Body of pancreas (tissue), 4 donors: ENCODE results near the gene PEX11A.

ENCODE experiments used
- POLR2A ChIP-seq, 3 donors: fragments of 450-650 bp; IDR thresholded peaks; one replicate each; pipeline ENCODE4 v1.6.1; 2016; ENCODE audit warnings: antibody characterized with exemption in 3 of 3, mild to moderate bottlenecking in 2 of 3
- TF ChIP-seq, protein P1 (sequence below), 7 experiments: fragments of 450-650 bp in 4 of 7; fragments of 200-600 bp in 3 of 7; sonication (generic) in 3 of 7; IDR thresholded peaks; one replicate each; pipeline ENCODE4 v1.5.1; 2016 to 2019; ENCODE audit warnings: antibody characterized with exemption in 7 of 7

DNA sequence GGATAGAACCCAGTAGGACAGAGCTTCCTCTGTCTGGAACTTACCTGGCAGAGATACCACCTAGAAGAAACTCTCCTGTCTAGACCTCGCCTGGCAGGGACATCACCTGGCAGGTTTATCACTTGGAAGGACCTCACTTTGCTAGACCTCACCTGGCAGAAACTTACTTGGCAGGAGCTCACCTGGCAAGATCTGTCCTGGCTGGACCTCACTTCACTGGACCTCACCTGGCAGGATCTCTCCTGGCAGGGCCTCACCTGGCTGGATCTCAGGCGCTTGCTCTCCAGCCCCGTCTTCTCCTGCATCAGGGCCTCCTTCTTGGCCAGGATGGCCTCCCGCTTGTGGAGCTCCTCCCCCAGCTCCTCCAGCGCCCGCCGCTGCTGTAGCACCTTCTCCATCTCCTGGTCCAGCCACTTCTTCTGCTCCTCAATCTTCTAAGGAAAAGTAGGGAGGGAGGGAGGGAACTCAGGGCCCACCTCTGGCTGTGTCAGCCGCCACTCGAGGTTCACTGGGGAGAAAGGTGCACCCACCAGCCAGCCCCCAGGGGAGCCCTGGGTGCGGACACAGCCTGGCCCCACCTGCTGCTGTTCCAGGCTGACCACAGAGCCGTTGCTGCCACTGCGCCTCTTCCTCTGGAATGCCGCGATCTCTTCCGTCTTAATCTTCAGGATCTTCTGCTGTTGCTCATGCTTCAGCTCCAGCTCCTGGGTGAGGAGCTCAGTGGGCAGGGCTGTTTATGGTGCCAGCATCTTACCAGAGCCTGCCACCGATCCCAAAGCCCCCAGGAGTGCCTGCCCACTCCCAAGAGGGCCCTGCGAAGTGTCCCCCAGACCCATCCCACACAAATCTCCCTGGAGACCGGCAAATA lies 57.8 kb downstream of the PEX11A start:
- TF ChIP-seq POLR2A (IDR thresholded peaks at IDR 0.05), result no peak
- TF ChIP-seq, protein P1, sequence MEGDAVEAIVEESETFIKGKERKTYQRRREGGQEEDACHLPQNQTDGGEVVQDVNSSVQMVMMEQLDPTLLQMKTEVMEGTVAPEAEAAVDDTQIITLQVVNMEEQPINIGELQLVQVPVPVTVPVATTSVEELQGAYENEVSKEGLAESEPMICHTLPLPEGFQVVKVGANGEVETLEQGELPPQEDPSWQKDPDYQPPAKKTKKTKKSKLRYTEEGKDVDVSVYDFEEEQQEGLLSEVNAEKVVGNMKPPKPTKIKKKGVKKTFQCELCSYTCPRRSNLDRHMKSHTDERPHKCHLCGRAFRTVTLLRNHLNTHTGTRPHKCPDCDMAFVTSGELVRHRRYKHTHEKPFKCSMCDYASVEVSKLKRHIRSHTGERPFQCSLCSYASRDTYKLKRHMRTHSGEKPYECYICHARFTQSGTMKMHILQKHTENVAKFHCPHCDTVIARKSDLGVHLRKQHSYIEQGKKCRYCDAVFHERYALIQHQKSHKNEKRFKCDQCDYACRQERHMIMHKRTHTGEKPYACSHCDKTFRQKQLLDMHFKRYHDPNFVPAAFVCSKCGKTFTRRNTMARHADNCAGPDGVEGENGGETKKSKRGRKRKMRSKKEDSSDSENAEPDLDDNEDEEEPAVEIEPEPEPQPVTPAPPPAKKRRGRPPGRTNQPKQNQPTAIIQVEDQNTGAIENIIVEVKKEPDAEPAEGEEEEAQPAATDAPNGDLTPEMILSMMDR (IDR thresholded peaks at IDR 0.05), result no peak
